UCSD-AML1 (cell line): ENCODE data around the gene PCDH19.

Source experiments
- DNase-seq: peaks from one replicate; lab custom pipeline; 2025; ENCODE audit not compliant: unreplicated experiment; lab: John Stamatoyannopoulos, UW

Gene PCDH19

GRCh38 chrX:100407147-100407783 is 2.8 kb downstream of the PCDH19 start:
- DNase-seq: no peak

- DNase-seq: no peak
Observed at GRCh38 chrX:100405424-100405823, 4.6 kb downstream of the PCDH19 start.

- no peak for DNase-seq
Observed at GRCh38 chrX:100404851-100405250, 5.2 kb downstream of the PCDH19 start.

GRCh38 chrX:100395781-100396180 is 14.3 kb downstream of the PCDH19 start:
- DNase-seq: no peak

GRCh38 chrX:100381619-100382018 is 28.5 kb downstream of the PCDH19 start:
- no peak for DNase-seq

GRCh38 chrX:100379388-100379986 is 30.6 kb downstream of the PCDH19 start:
- DNase-seq: no peak

GRCh38 chrX:100377826-100378225 is 32.2 kb downstream of the PCDH19 start:
- DNase-seq: no peak

- no peak for DNase-seq
Observed at GRCh38 chrX:100376576-100376975, 33.5 kb downstream of the PCDH19 start.

- no peak for DNase-seq
Observed at GRCh38 chrX:100373673-100374072, 36.4 kb downstream of the PCDH19 start.

- DNase-seq: peak; percentile 8
Observed at GRCh38 chrX:100368167-100368566, 41.9 kb downstream of the PCDH19 start.

GRCh38 chrX:100363896-100364295 is 46.2 kb downstream of the PCDH19 start:
- DNase-seq: no peak

GRCh38 chrX:100358766-100359165 is 51.3 kb downstream of the PCDH19 start:
- DNase-seq: no peak

GRCh38 chrX:100356351-100356896 is 53.6 kb downstream of the PCDH19 start:
- DNase-seq: no peak

GRCh38 chrX:100355680-100356079 is 54.4 kb downstream of the PCDH19 start:
- no peak for DNase-seq

GRCh38 chrX:100353326-100353725 is 56.7 kb downstream of the PCDH19 start:
- DNase-seq: no peak

GRCh38 chrX:100350704-100351489 is 59.2 kb downstream of the PCDH19 start:
- DNase-seq: no peak

GRCh38 chrX:100349391-100349790 is 60.7 kb downstream of the PCDH19 start:
- DNase-seq: no peak

- no peak for DNase-seq
Observed at GRCh38 chrX:100341142-100341510, 68.9 kb downstream of the PCDH19 start.

- no peak for DNase-seq
Observed at GRCh38 chrX:100340491-100341141, 69.5 kb downstream of the PCDH19 start.

- DNase-seq: no peak
Observed at GRCh38 chrX:100328351-100328750, 81.7 kb downstream of the PCDH19 start.

GRCh38 chrX:100319716-100320115 is 90.4 kb downstream of the PCDH19 start:
- no peak for DNase-seq
